ENCODE results near the gene CDH13. TPM values are rescaled to one million over a fixed set of nuclear protein-coding genes. Genes with fewer than 3 reads are reported as not detected.

The CDH13 gene
- total RNA-seq, 1 donor from 2014 or later, result 161 TPM

- DNase-seq, result no peak
- intact Hi-C loops (cut with micrococcal nuclease), result no loop called here
Observed at GRCh38 chr16:83200005-83200779, 573.4 kb downstream of the CDH13 start.

GRCh38 chr16:83201748-83202147 is 575.0 kb downstream of the CDH13 start:
- H3K36me3 ChIP-seq, result no peaks in the 10 kb centered on the region
- no peaks in the 10 kb centered on the region for H3K9me3 ChIP-seq (replicated peaks)
- TF ChIP-seq CTCF (IDR thresholded peaks at IDR 0.05; ENCODE audit: borderline replicate concordance), result no peak
- H3K4me3 ChIP-seq, result no peak overlapping the region
- intact Hi-C loops (cut with micrococcal nuclease), result no loop called here
- no peaks in the 10 kb centered on the region for H3K4me1 ChIP-seq
- no peaks in the 10 kb centered on the region for H3K27me3 ChIP-seq (ENCODE audit: low read depth)
- H3K27ac ChIP-seq (replicated peaks), result no peak overlapping the region
- no peak for DNase-seq

More at GRCh38 chr16:83200005-83200779, 573.4 kb downstream of the CDH13 start:
- H3K36me3 ChIP-seq, result no peaks in the 10 kb centered on the region
- H3K27ac ChIP-seq (replicated peaks), result no peak overlapping the region
- H3K9me3 ChIP-seq (replicated peaks), result no peaks in the 10 kb centered on the region
- peak; percentile 41 for TF ChIP-seq CTCF (IDR thresholded peaks at IDR 0.05; ENCODE audit: borderline replicate concordance)
- H3K27me3 ChIP-seq (ENCODE audit: low read depth), result no peaks in the 10 kb centered on the region
- no peak overlapping the region for H3K4me3 ChIP-seq
- H3K4me1 ChIP-seq, result no peaks in the 10 kb centered on the region

DNA sequence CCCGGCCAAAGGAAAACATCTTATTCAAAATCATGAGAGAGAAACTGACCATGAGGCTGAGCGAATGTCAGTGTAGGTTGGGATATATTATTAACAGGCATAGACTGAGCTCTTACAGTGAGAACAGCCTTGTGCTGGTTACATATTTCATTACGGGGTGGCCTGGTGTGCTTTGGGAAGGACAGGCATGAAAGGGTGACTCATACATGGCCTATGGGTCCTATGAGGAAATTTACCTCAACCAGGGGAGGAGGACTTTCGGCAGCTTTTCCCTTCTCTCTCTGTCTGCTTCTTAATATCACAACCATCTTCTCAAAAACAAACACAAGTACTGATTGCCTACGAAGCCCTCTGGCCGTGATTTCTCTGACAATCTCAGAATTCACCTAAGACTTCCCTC is 579.1 kb downstream of the CDH13 start:
- Histone ChIP-seq H3K9me3 (replicated peaks) (no peaks in the 10 kb centered on the region), H3K27ac (replicated peaks) (no peak overlapping the region), H3K27me3 (ENCODE audit: low read depth) (no peaks in the 10 kb centered on the region), H3K4me1 (no peaks in the 10 kb centered on the region), H3K4me3 (no peak overlapping the region), H3K36me3 (no peaks in the 10 kb centered on the region)
- no peak for DNase-seq
- intact Hi-C loops (cut with micrococcal nuclease), result no loop called here
- no peak for TF ChIP-seq CTCF (IDR thresholded peaks at IDR 0.05; ENCODE audit: borderline replicate concordance)

GRCh38 chr16:83206426-83206825 is 579.7 kb downstream of the CDH13 start:
- intact Hi-C loops (cut with micrococcal nuclease), result no loop called here

GRCh38 chr16:83211711-83212110 is 584.9 kb downstream of the CDH13 start:
- DNase-seq, result no peak
- no peaks in the 10 kb centered on the region for H3K27me3 ChIP-seq (ENCODE audit: low read depth)
- no peak for TF ChIP-seq CTCF (IDR thresholded peaks at IDR 0.05; ENCODE audit: borderline replicate concordance)
- H3K27ac ChIP-seq (replicated peaks), result no peak overlapping the region
- H3K4me3 ChIP-seq, result no peak overlapping the region
- no peaks in the 10 kb centered on the region for H3K36me3 ChIP-seq
- intact Hi-C loops (cut with micrococcal nuclease), result no loop called here
- peaks cover 9% of the 10 kb centered on the region for H3K9me3 ChIP-seq (replicated peaks)
- peaks cover 13% of the 10 kb centered on the region for H3K4me1 ChIP-seq

More at GRCh38 chr16:83206426-83206825, 579.7 kb downstream of the CDH13 start:
- H3K9me3 ChIP-seq (replicated peaks), result no peaks in the 10 kb centered on the region
- DNase-seq, result no peak
- no peak for TF ChIP-seq CTCF (IDR thresholded peaks at IDR 0.05; ENCODE audit: borderline replicate concordance)
- no peak overlapping the region for H3K27ac ChIP-seq (replicated peaks)
- no peaks in the 10 kb centered on the region for H3K36me3 ChIP-seq
- peaks cover 2% of the 10 kb centered on the region for H3K4me1 ChIP-seq
- no peak overlapping the region for H3K4me3 ChIP-seq
- no peaks in the 10 kb centered on the region for H3K27me3 ChIP-seq (ENCODE audit: low read depth)

All from left ventricle myocardium inferior (tissue), 1 donor.